Measurements from ENCODE around the gene HECTD4.

HECTD4 gene

GRCh38 chr12:112375105-112375504 lies 7.1 kb downstream of the HECTD4 start:
- Histone ChIP-seq H3K36me3 (ENCODE audit: control insufficient read depth, low read length) (no peaks in the 10 kb centered on the region), H3K4me2 (ENCODE audit: low read length) (no peak overlapping the region), H3K27me3 (ENCODE audit: control insufficient read depth, low read length) (no peaks in the 10 kb centered on the region), H3K9me2 (replicated peaks; ENCODE audit: control insufficient read depth, low read length) (no peaks in the 10 kb centered on the region), H3K4me1 (ENCODE audit: control insufficient read depth, low read length) (peaks cover 2% of the 10 kb centered on the region), H3K9me3 (ENCODE audit: control insufficient read depth, insufficient read depth, low read length) (no peaks in the 10 kb centered on the region), H3K79me2 (ENCODE audit: control insufficient read depth, low read length) (peaks cover 86% of the 10 kb centered on the region), H3F3A (ENCODE audit: control insufficient read depth, insufficient read depth) (no peaks in the 10 kb centered on the region), H3K4me3 (ENCODE audit: low read length) (no peak overlapping the region), H3K27ac (ENCODE audit: low read depth, low read length) (no peak overlapping the region), H4K20me1 (ENCODE audit: control insufficient read depth, insufficient read depth, low read depth, low read length) (peaks cover 11% of the 10 kb centered on the region)
- TF ChIP-seq CTCF (IDR thresholded peaks at IDR 0.05; ENCODE audit: low read depth, low read length, poor library complexity, severe bottlenecking) (no peak), EZH2phosphoT487 (IDR thresholded peaks at IDR 0.05; ENCODE audit: borderline replicate concordance, low read length) (no peak)

GRCh38 chr12:112374166-112374740 lies 8.0 kb downstream of the HECTD4 start:
- H3K4me2 ChIP-seq (ENCODE audit: low read length) = no peak overlapping the region
- no peaks in the 10 kb centered on the region for H3K27me3 ChIP-seq (ENCODE audit: control insufficient read depth, low read length)
- H3K27ac ChIP-seq (ENCODE audit: low read depth, low read length) = no peak overlapping the region
- H3K9me3 ChIP-seq (ENCODE audit: control insufficient read depth, insufficient read depth, low read length) = no peaks in the 10 kb centered on the region
- no peaks in the 10 kb centered on the region for H3K9me2 ChIP-seq (replicated peaks; ENCODE audit: control insufficient read depth, low read length)
- peaks cover 86% of the 10 kb centered on the region for H3K79me2 ChIP-seq (ENCODE audit: control insufficient read depth, low read length)
- H3F3A ChIP-seq (ENCODE audit: control insufficient read depth, insufficient read depth) = no peaks in the 10 kb centered on the region
- no peaks in the 10 kb centered on the region for H3K4me1 ChIP-seq (ENCODE audit: control insufficient read depth, low read length)
- H4K20me1 ChIP-seq (ENCODE audit: control insufficient read depth, insufficient read depth, low read depth, low read length) = peaks cover 16% of the 10 kb centered on the region; the same call in 1 of the 2 replicates
- no peak overlapping the region for H3K4me3 ChIP-seq (ENCODE audit: low read length)
- TF ChIP-seq CTCF (IDR thresholded peaks at IDR 0.05; ENCODE audit: low read depth, low read length, poor library complexity, severe bottlenecking) = no peak
- H3K36me3 ChIP-seq (ENCODE audit: control insufficient read depth, low read length) = no peaks in the 10 kb centered on the region

DNA sequence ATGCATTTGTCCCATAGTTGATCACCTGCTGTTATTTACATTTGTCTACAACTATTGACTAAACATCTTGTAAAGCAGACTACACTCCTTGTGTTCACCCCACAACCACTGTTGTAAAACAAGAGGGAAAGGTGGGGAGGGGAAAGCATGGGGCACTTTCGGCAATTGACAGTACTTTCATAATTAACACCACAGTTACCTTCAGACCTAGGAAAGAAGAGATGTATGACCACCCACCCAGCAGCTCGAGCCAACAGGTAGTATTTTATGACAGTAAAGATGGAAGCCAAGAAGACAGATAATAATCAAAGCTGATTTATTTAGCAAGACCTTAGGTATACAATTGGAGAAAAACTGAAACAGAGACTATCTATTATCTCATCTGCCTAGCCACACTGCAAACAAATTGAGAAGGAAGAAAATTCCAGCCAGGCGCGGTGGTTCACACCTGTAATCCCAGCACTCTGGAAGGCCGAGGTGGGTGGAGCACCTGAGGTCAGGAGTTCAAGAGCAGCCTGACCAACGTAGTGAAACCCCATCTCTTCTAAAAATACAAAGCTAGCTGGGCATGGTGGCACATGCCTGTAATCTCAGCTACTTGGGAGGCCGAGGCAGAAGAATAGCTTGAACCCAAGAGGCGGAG lies 11.2 kb downstream of the HECTD4 start:
- H3K27ac ChIP-seq (ENCODE audit: low read depth, low read length) = no peak overlapping the region
- no peak overlapping the region for H3K4me3 ChIP-seq (ENCODE audit: low read length)
- H3K9me3 ChIP-seq (ENCODE audit: control insufficient read depth, insufficient read depth, low read length) = no peaks in the 10 kb centered on the region
- peaks cover 77% of the 10 kb centered on the region for H3K79me2 ChIP-seq (ENCODE audit: control insufficient read depth, low read length)
- peaks cover 11% of the 10 kb centered on the region; the same call in 1 of the 2 replicates for H4K20me1 ChIP-seq (ENCODE audit: control insufficient read depth, insufficient read depth, low read depth, low read length)
- no peak overlapping the region for H3K4me2 ChIP-seq (ENCODE audit: low read length)
- H3K36me3 ChIP-seq (ENCODE audit: control insufficient read depth, low read length) = no peaks in the 10 kb centered on the region
- H3F3A ChIP-seq (ENCODE audit: control insufficient read depth, insufficient read depth) = no peaks in the 10 kb centered on the region
- no peaks in the 10 kb centered on the region for H3K9me2 ChIP-seq (replicated peaks; ENCODE audit: control insufficient read depth, low read length)
- H3K4me1 ChIP-seq (ENCODE audit: control insufficient read depth, low read length) = no peaks in the 10 kb centered on the region
- no peaks in the 10 kb centered on the region for H3K27me3 ChIP-seq (ENCODE audit: control insufficient read depth, low read length)
- TF ChIP-seq EZH2phosphoT487 (IDR thresholded peaks at IDR 0.05; ENCODE audit: borderline replicate concordance, low read length) (no peak), CTCF (IDR thresholded peaks at IDR 0.05; ENCODE audit: low read depth, low read length, poor library complexity, severe bottlenecking) (no peak)
